K562 (cell line): Measurements from ENCODE around the gene PRDM16. TPM values are rescaled to one million over a fixed set of nuclear protein-coding genes. Genes with fewer than 3 reads are reported as not detected.

Source experiments
- ATAC-seq: fragments of 200-7000 bp; cut with Tn5 transposase; 3 replicates; pipeline ENCODE4 v1.9.1; 2020; ENCODE audit warnings: moderate library complexity
- BruUV-seq: library from RNA; stranded (reverse); fragments of 400-500 nt; replicated peaks from 2 replicates; lab custom pipeline; 2021; lab: Mats Ljungman, UMichigan
- CTCF ChIA-PET: fragments of 300-600 bp; formaldehyde crosslinking; extraction: SDS; loops from one replicate; lab custom pipeline; 2021; ENCODE audit warnings: low intra/inter-chr PET ratio; lab: Yijun Ruan, JAX
- POLR2A ChIA-PET: fragments of 300-600, 350-650 bp; sonication (Branson Sonifier 250); formaldehyde crosslinking; extraction: SDS; loops from one replicate; lab custom pipeline; 2021; ENCODE audit warnings: antibody characterized with exemption, inconsistent platforms; lab: Yijun Ruan, JAX
- DNase-seq, 4 experiments: peaks; one replicate each; pipeline versions ENCODE4 v3.0.0 to v3.0.0-alpha.2; 2011 to 2018; ENCODE audit warnings: low spot score in 3 of 4, mixed read lengths in 3 of 4; ENCODE audit errors: extremely low read depth in 1 of 4
- FAIRE-seq: peaks from 2 replicates; lab custom pipeline; 2011; peaks lifted over from hg19 to GRCh38; lab: Jason Lieb, UNC
- H2AFZ ChIP-seq: 2 replicates; pipeline ENCODE4 v1.6.0; 2011; ENCODE audit warnings: low read depth, low read length, control low read depth, inconsistent platforms
- H3K27ac ChIP-seq: fragments of 200-600 bp; 3 replicates; pipeline ENCODE4 v1.8.0; 2011; ENCODE audit warnings: low read depth, mild to moderate bottlenecking, control low read depth, inconsistent platforms, low read length, moderate library complexity, mixed read lengths; ENCODE audit errors: extremely low read depth
- H3K27me3 ChIP-seq, 2 experiments: fragments of 300-600 bp in 1 of 2; 2 replicates in 1 of 2; 3 replicates in 1 of 2; pipeline versions ENCODE4 v1.6.0 to v1.8.0; 2011; ENCODE audit warnings: inconsistent platforms in 2 of 2, low read length in 2 of 2, mild to moderate bottlenecking in 1 of 2, mixed read lengths in 1 of 2, moderate library complexity in 1 of 2; ENCODE audit not compliant: control insufficient read depth in 2 of 2, insufficient read depth in 2 of 2
- H3K36me3 ChIP-seq: fragments of 300-600 bp; 3 replicates; pipeline ENCODE4 v1.8.0; 2011; ENCODE audit warnings: mild to moderate bottlenecking, low read length, inconsistent platforms; ENCODE audit not compliant: control insufficient read depth, insufficient read depth
- H3K4me1 ChIP-seq, 2 experiments: fragments of 200-600 bp in 1 of 2; replicated peaks in 1 of 2; 2 replicates in 1 of 2; 3 replicates in 1 of 2; pipeline versions ENCODE4 v1.5.1 to v1.8.0; 2011; ENCODE audit warnings: inconsistent platforms in 2 of 2, low read length in 2 of 2, mild to moderate bottlenecking in 1 of 2, mixed read lengths in 1 of 2, moderate library complexity in 1 of 2; ENCODE audit not compliant: control insufficient read depth in 2 of 2, insufficient read depth in 2 of 2
- H3K4me2 ChIP-seq: 2 replicates; pipeline ENCODE4 v1.6.1; 2011; ENCODE audit warnings: low read length, control low read depth, inconsistent platforms, mixed read lengths; ENCODE audit not compliant: insufficient read depth
- H3K4me3 ChIP-seq: fragments of 200-600 bp; sonication (generic), shearing (Covaris generic); 2 replicates; pipeline ENCODE4 v1.5.1; 2016; ENCODE audit warnings: control low read depth, inconsistent platforms
- H3K79me2 ChIP-seq: fragments of 200-600 bp; 3 replicates; pipeline ENCODE4 v1.8.0; 2011; ENCODE audit warnings: low read length, inconsistent platforms; ENCODE audit not compliant: control insufficient read depth, insufficient read depth
- H3K9ac ChIP-seq, 2 experiments: 2 replicates each; pipeline versions ENCODE4 v1.6.0 to v1.6.1; 2011; ENCODE audit warnings: low read depth in 2 of 2, low read length in 2 of 2, control low read depth in 1 of 2, inconsistent platforms in 1 of 2, mild to moderate bottlenecking in 1 of 2, mixed read lengths in 1 of 2; ENCODE audit not compliant: insufficient read depth in 1 of 2
- H3K9me1 ChIP-seq: one replicate; pipeline ENCODE4 v1.6.0; 2011; ENCODE audit warnings: inconsistent platforms, mild to moderate bottlenecking, low read length, moderate library complexity; ENCODE audit not compliant: control insufficient read depth, insufficient read depth
- H3K9me3 ChIP-seq: replicated peaks from 2 replicates; pipeline ENCODE4 v1.5.1; 2011; ENCODE audit warnings: low read depth, low read length, inconsistent platforms; ENCODE audit not compliant: control insufficient read depth, insufficient read depth
- H4K20me1 ChIP-seq: replicated peaks from 2 replicates; pipeline ENCODE4 v1.6.1; 2011; ENCODE audit warnings: low read length, inconsistent platforms, mixed read lengths; ENCODE audit not compliant: control insufficient read depth, insufficient read depth
- BRF2 ChIP-seq: IDR thresholded peaks from 3 replicates; pipeline ENCODE4 v1.6.1; 2011; ENCODE audit warnings: borderline replicate concordance, mild to moderate bottlenecking; ENCODE audit not compliant: insufficient read length, insufficient read depth
- FOXK2 ChIP-seq, 2 experiments: fragments of 450-650 bp; IDR thresholded peaks in 1 of 2; conservative IDR thresholded peaks in 1 of 2; 2 replicates each; pipeline ENCODE4 v1.6.1; 2016; ENCODE audit warnings: low read depth in 2 of 2, mild to moderate bottlenecking in 1 of 2
- FOXO4 ChIP-seq: fragments of 450-650 bp; formaldehyde crosslinking; IDR thresholded peaks from 2 replicates; pipeline ENCODE4 v1.4.0; 2020; ENCODE audit warnings: mild to moderate bottlenecking, moderate library complexity
- RREB1 ChIP-seq: fragments of 250-450 bp; sonication (Bioruptor Pico); IDR thresholded peaks from 2 replicates; pipeline ENCODE4 v1.4.0; 2020
- SLC30A9 ChIP-seq: fragments of 250-450 bp; sonication (Bioruptor Pico); IDR thresholded peaks from 2 replicates; pipeline ENCODE4 v1.8.0; 2022; ENCODE audit warnings: mild to moderate bottlenecking, moderate library complexity
- SMARCA4 ChIP-seq: fragments of 450-650 bp; IDR thresholded peaks from 2 replicates; pipeline ENCODE4 v1.6.1; 2016
- U2AF1 ChIP-seq: fragments of 200-400 bp; formaldehyde crosslinking; optimal IDR thresholded peaks from 2 replicates; pipeline ENCODE3; 2017; ENCODE audit warnings: mild to moderate bottlenecking, low read depth, low read length, moderate library complexity
- ZBTB26 ChIP-seq: fragments of 450-650 bp; formaldehyde crosslinking; IDR thresholded peaks from 2 replicates; pipeline ENCODE4 v1.4.0; 2022; ENCODE audit warnings: missing genetic modification characterization
- ZC3H8 ChIP-seq: fragments of 450-650 bp; IDR thresholded peaks from 2 replicates; pipeline ENCODE4 v1.6.1; 2017
- ZFP1 ChIP-seq: fragments of 450-650 bp; formaldehyde crosslinking; IDR thresholded peaks from 2 replicates; pipeline ENCODE4 v1.4.0; 2020; ENCODE audit warnings: mild to moderate bottlenecking, mixed read lengths
- ZNF175 ChIP-seq: fragments of 200-800 bp; sonication (Bioruptor generic); IDR thresholded peaks from 2 replicates; pipeline ENCODE4 v1.6.1; 2016; ENCODE audit warnings: low read depth, mild to moderate bottlenecking, missing genetic modification characterization, missing compliant biosample characterization
- ZNF431 ChIP-seq: sonication (generic); formaldehyde crosslinking; IDR thresholded peaks from 2 replicates; pipeline ENCODE4 v1.8.0; 2022; ENCODE audit warnings: mild to moderate bottlenecking, missing genetic modification reagents
- WGBS: fragments of 100-300 bp; shearing (Covaris generic); methylation state at CpG from one replicate; pipeline ENCODE4 v1.1.6; 2016; ENCODE audit warnings: low coverage, mixed read lengths; ENCODE audit not compliant: insufficient coverage; ENCODE audit errors: missing lambda C conversion rate; 5-methylcytosine and 5-hydroxymethylcytosine counted together
- in situ Hi-C: fragments of 300-500 bp; cut with MboI; formaldehyde crosslinking; loops from 4 replicates; pipeline ENCODE4 v1.15.0; 2018; ENCODE audit warnings: inconsistent platforms, mixed read lengths
- intact Hi-C: fragments of 100-400 bp; cut with micrococcal nuclease; formaldehyde crosslinking; loops from 2 replicates; pipeline ENCODE4 v1.14.2; 2022
- polyA plus RNA-seq, 8 experiments: library from polyadenylated mRNA; depleted of rRNA in 4 of 8; stranded (reverse) in 5 of 8; unstranded in 3 of 8; fragments of >200 nt; fragmentation: Nextera tagmentation in 2 of 8; fragmentation: Illumina TruSeq in 1 of 8; extraction: Ambion mirVana in 2 of 8; extraction: Trizol in 1 of 8; gene quantifications; 2 replicates each; pipeline versions ENCODE4 v1.2.1 to v1.2.3, GENCODE V29; 2011 to 2014; ENCODE audit warnings: inconsistent platforms in 1 of 8, missing spikeins in 1 of 8
- total RNA-seq, 7 experiments: library from RNA; depleted of rRNA in 6 of 7; stranded (reverse); fragments of >200 nt in 6 of 7; fragmentation: Illumina TruSeq in 2 of 7; extraction: Trizol in 2 of 7; gene quantifications; 2 replicates each; pipeline versions ENCODE4 v1.2.1 to v1.2.3, GENCODE V29; 2011 to 2021; ENCODE audit warnings: low replicate concordance in 1 of 7

The PRDM16 gene
- total and polyA plus RNA-seq, 9 of the 15 experiments (the other 6 are each of a cell fraction or from before 2014, with no cell fraction given) = 0.10 to 0.27 TPM; not detected in 7

GRCh38 chr1:3381901-3382300 is 312.9 kb downstream of the PRDM16 start:
- no peaks in the 10 kb centered on the region for H3K9me1 ChIP-seq
- H3K27ac ChIP-seq = no peak overlapping the region
- H4K20me1 ChIP-seq = peaks cover 8% of the 10 kb centered on the region
- H3K27me3 ChIP-seq = peaks cover 13 to 35% of the 10 kb centered on the region in 2 experiments
- TF ChIP-seq U2AF1 (no peak), RREB1 (CRISPR knock-in tag) (no peak), FOXO4 (CRISPR knock-in tag) (no peak), FOXK2 (conservative IDR thresholded peaks at IDR 0.05 in 1 of 2, IDR thresholded peaks at IDR 0.05 in 1 of 2; ENCODE audit: low read depth in 2 of 2) (no peak), ZNF175 (CRISPR knock-in tag) (no peak), ZFP1 (CRISPR knock-in tag) (no peak), ZNF431 (CRISPR knock-in tag) (no peak), ZC3H8 (no peak), SLC30A9 (CRISPR knock-in tag) (no peak), BRF2 (no peak), SMARCA4 (no peak), ZBTB26 (CRISPR knock-in tag) (no peak)
- H3K9ac ChIP-seq = no peak overlapping the region
- WGBS = 2% methylated on average over 9 of the region's 10 CpGs
- no peaks in the 10 kb centered on the region for H3K79me2 ChIP-seq
- no peak for FAIRE-seq
- no peaks in the 10 kb centered on the region for H3K36me3 ChIP-seq
- DNase-seq = no peak
- POLR2A ChIA-PET = no interaction called here
- in situ Hi-C loops = no loop called here
- CTCF ChIA-PET = no interaction called here
- ATAC-seq = no peak
- H3K4me1 ChIP-seq = no peaks in the 10 kb centered on the region
- no peak overlapping the region for H3K4me2 ChIP-seq
- no peaks in the 10 kb centered on the region for H3K9me3 ChIP-seq
- no TSS peak for BruUV-seq
- no peak overlapping the region for H2AFZ ChIP-seq
- intact Hi-C loops = no loop called here
- H3K4me3 ChIP-seq = no peak overlapping the region
